NCI-H2029 (cell line): Measurements from ENCODE around the gene GAS7.
"Not testable (repeated sequence)": the region's sequence is repeated elsewhere in the genome, so short reads cannot be mapped to it uniquely, and the experiment has no call there.

ENCODE experiments used
- DNase-seq: peaks from one replicate; lab custom pipeline; 2025; lab: John Stamatoyannopoulos, UW

GAS7 gene

GRCh38 chr17:10111907-10112452 is 86.4 kb downstream of the GAS7 start:
- no peak for DNase-seq

GRCh38 chr17:10109146-10109545 is 89.3 kb downstream of the GAS7 start:
- no peak for DNase-seq

DNA sequence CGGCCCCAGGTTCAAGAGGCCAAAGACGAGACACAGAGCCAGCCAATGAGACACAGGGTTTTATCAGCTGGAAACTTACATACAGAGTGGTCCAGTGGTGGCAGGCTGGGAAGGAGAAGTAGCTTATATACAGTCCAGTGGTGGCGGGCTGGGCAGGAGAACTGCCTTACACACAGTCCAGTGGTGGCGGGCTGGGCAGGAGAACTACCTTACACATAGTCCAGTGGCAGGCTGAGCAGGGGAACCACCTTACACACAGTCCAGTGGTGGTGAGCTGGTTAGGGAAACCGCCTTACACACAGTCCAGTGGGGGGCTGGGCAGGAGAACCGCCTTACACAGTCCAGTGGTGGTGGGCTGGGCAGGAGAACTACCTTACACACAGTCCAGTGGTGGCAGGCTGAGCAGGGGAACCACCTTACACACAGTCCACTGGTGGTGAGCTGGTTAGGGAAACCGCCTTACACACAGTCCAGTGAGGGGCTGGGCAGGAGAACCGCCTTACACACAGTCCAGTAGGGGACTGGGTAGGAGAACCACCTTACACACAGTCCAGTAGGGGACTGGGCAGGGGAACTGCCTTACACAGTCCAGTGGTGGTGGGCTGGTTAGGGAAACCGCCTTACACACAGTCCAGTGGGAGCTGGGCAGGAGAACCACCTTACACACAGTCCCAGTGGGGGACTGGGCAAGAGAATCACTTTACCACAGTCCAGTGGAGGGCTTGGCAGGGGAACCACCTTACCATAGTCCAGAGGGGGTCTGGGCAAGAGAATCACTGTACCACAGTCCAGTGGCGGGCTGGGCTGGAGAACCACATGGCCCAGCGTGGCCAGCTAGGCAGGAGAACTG is 90.9 kb downstream of the GAS7 start:
- DNase-seq, result no peak

- no peak for DNase-seq
Observed at GRCh38 chr17:10106067-10106466, 92.3 kb downstream of the GAS7 start.

DNA sequence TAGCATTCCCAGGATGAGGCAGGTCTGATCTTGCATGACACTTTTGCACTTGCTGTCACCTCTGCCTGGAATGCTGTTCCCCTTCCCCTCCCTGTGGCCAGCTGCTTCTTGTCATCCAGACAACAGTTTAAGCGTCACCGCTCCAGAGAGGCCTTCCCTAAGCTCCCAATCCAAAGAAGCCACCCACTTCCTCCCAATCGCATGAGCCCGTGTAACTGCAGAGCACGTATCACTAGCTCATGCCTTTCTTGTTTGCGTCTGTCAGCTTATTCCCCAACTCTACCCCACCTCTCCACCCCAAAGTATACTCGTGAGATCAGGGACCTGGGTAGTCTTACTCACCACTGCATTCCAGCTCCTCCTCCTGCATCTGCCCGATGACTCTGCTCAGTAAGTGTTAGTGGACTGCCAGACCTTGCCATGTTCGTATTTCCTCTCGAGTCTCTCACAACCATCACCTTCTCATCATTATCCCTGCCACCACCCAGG is 92.8 kb downstream of the GAS7 start:
- no peak for DNase-seq

GRCh38 chr17:10103712-10104111 is 94.7 kb downstream of the GAS7 start:
- no peak for DNase-seq

DNA sequence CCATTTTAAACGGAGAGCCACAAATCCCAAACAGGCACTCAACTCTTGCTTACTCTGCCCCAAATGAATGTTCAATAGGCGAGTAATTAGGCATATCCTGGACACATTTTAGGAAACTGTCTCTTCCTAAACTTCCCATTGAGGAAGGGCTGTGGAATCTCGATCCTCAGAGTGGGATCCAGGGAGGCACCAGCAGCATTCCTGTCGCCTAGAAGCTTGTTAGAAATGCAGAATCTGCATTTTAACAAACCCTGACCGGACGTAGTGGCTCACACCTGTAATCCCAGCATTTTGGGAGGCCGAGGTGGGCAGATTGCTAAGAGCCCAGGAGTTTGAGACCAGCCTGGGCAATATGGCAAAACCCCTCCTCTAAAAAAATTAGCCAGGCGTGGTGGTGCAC is 95.6 kb downstream of the GAS7 start:
- no peak for DNase-seq

GRCh38 chr17:10099051-10099571 is 99.3 kb downstream of the GAS7 start:
- DNase-seq, result no peak

DNA sequence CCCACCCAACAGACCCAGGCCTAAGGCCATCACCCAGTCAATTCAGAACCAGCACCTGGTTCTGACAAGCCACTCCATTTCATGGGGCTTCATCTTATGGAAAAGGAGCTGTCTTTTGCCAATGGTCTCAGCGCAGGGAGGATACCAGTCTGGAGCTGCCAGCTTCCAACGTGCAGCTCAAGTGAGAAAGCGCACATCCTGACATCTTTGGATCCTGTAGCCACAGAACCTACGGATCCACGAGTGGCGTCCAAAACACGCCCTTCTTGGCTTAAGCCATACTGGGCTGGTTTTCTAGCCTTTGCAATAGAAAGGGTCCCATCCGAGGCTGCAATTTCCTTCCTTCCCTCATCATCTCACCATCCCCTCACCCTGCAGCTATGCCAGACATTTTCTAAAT is 101.8 kb downstream of the GAS7 start:
- no peak for DNase-seq

DNA sequence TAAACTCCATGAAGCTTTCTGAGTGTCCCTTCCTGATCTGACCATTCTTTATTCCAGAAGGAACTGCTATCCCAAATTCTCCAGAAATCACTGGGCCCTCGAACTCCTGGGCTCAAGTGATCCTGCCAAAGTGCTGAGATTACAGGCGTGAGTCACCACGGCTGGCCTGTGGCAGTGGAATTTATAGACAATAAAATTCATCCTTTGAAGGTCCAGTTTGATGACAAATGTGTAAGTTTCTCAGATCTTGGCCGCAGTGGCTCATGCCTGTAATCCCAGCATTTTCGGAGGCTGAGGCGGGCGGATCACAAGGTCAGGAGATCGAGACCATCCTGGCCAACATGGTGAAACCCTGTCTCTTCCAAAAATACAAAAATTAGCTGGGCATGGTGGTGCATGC is 103.1 kb downstream of the GAS7 start:
- DNase-seq, result not testable (repeated sequence)

GRCh38 chr17:10094797-10095196 is 103.6 kb downstream of the GAS7 start:
- no peak for DNase-seq

DNA sequence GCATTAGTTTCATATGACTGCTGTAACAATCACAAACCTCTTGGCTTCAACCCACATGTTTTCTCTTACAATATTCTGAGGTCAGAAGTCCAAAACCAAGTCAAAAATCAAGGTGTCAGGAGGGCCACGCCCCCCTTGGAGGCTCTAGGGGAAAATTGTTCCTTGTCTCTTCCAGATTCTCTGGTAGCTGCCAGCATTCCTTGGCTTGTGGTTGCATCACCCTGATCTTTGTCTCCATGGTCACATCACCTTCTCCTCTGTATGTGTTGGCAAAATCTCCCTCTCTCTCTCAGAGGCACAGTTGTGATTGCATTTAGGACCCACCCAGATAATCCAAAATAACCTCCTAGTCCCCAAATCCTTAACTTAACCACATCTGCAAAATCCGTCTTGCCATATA is 105.8 kb downstream of the GAS7 start:
- no peak for DNase-seq

GRCh38 chr17:10091046-10091445 is 107.4 kb downstream of the GAS7 start:
- no peak for DNase-seq

GRCh38 chr17:10089196-10089804 is 109.1 kb downstream of the GAS7 start:
- no peak for DNase-seq

GRCh38 chr17:10088444-10088843 is 110.0 kb downstream of the GAS7 start:
- no peak for DNase-seq

DNA sequence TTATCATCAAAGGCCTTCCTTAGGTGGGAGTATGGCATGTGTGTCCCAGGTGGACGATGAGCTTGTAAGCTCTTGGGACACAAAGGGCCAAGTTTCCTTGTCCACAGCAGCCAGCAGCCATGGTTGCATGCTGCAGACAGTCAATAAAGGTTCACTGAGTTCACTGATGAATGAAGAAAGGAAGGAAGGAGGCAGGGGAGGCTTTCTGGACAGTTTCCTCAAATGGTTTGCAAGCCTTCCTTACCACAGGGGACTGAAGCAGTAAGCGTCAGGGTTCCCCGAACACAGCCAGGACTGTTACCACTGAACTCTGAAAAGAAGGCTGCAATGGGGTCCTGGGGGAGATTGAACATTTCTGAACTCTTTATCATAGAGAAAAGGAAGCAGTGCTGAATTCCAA is 111.1 kb downstream of the GAS7 start:
- DNase-seq, result no peak

DNA sequence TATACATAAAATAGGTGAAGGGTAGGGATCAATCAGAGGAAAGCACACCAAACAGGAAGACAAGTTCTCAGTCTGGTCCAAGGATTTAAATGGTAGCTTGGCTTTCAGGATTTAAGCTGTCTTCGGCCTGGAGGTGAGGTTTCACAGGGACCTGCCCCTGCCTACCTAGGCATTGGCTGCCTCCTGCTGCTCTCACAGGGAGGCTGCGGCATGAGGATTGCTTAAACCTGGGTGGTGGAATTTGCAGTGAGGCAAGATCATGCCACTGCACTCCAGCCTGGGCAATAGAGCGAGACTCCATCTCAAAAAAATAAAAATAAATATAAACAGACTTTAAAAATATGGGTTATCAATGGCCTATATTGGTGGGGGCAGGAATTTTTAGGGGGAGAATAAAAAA is 114.5 kb downstream of the GAS7 start:
- no peak for DNase-seq

GRCh38 chr17:10082795-10083194 is 115.6 kb downstream of the GAS7 start:
- DNase-seq, result no peak

DNA sequence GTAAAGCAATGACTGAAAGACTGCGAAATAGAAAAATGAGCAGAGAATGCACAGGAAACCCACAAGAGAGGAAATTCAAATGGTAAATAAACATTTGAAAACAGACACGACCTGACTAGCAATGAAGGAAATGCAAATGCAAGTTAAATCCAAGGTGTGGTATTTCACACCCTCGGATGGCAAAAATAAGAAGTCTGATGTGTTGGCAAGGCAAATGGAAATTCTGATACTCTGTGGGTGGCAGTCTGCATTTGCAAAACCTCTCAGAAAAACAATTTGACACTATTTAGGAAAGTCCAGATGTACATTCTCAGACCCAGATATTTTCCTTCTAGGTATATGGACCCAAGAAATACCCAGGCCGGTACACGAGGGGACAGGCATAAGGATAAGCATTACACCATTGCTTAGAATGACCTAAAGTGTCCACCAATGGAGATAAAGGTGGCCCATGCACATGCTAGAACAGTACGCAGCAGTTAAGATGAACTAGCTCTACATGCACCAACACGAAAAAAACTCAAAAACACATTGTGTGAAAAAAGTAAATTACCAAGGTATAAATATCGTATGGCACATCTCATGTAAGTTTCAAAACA is 116.7 kb downstream of the GAS7 start:
- no peak for DNase-seq

DNA sequence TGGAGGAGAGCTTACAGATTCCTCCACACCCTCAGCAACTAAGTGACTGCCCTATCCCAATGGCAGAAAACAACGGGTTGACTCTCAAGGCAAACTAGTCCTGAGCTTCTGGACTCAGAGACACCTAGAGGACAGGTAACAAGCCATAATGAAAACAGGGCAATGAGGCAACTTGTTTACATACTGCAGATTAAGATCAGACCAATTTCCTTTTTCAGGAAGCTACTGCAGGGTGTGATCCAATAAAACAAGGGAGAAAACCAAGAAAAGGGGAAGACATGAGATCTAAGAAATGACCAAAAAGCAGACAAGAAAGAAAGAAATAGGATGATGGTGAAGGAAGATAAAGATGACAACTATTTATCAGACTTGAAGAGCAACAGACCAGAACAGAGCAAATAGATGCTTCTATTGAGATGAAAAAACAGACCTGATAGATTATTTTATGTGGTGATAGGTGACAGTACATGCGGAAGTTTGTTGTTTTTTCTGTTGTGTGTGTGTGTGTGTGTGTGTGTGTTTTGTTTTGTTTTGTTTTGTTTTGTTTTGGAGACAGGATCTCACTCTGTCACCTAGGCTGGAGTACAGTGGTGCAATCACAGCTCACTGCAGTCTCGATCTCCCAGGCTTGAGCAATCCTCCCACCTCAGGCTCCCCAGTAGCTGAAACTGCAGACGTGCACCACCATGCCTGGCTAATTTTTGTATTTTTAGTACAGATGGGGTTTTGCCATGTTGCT is 120.7 kb downstream of the GAS7 start:
- DNase-seq, result no peak

GRCh38 chr17:10075919-10076318 is 122.5 kb downstream of the GAS7 start:
- no peak for DNase-seq

DNA sequence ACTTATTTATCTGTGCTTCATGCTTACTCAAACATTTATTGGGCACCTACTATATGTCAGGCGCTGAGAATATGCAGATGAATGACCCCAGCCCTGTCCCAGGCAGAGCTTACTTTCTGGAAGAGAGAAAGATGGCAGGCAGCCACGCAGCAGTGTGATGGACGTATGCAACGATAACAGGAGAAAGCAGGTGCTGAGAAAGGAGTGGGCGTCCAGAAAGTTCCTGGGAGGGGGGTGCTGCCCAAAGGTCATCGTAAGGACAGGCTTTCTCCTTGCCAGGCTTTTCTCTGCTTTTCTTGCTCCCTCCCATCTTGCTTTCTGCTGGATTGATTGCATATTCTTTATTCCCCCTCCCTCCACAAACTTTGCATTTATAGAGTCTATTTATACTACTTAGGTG is 124.5 kb downstream of the GAS7 start:
- DNase-seq, result no peak
